ENCODE measurements around the gene PA2G4. TPM values are rescaled to one million over a fixed set of nuclear protein-coding genes. Genes with fewer than 3 reads are reported as not detected.

PA2G4 gene
- polyA plus RNA-seq, 1 donor, result 131 TPM

DNA sequence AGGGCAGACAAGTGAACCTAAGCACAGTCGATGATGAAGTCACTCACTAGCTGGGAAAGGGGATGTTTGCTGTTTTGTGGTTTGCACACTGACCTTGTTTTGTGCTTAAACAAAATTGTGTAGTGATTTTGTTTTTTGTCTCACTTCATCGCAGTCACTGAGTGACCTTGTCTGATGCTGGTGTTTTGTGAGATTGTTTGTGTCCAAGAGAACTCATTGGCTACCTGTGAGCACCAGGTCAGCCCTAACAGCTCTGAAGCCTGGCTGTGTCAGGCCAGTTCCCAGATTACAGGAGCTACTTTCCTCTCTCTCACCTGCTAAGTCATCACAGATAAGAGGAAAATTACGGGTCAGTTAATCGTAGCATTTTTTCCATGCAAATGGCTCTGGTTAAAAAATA lies 19.8 kb downstream of the PA2G4 start:
- Histone ChIP-seq H3K27ac (ENCODE audit: low read length) (no peak overlapping the region), H3K27me3 (ENCODE audit: control insufficient read depth, insufficient read depth, low read length) (no peaks in the 10 kb centered on the region), H3K4me1 (ENCODE audit: control insufficient read depth, insufficient read depth, low read length) (peaks cover 27% of the 10 kb centered on the region), H3K36me3 (ENCODE audit: control insufficient read depth, insufficient read depth, low read length) (peaks cover 18% of the 10 kb centered on the region), H3K4me3 (ENCODE audit: low read length) (no peak overlapping the region), H3K9me3 (ENCODE audit: control insufficient read depth, low read depth, low read length) (no peaks in the 10 kb centered on the region)
- WGBS (ENCODE audit: insufficient coverage, low lambda C conversion rate), result 44% methylated on average over 2 of the region's 4 CpGs
- no peak for DNase-seq

DNA sequence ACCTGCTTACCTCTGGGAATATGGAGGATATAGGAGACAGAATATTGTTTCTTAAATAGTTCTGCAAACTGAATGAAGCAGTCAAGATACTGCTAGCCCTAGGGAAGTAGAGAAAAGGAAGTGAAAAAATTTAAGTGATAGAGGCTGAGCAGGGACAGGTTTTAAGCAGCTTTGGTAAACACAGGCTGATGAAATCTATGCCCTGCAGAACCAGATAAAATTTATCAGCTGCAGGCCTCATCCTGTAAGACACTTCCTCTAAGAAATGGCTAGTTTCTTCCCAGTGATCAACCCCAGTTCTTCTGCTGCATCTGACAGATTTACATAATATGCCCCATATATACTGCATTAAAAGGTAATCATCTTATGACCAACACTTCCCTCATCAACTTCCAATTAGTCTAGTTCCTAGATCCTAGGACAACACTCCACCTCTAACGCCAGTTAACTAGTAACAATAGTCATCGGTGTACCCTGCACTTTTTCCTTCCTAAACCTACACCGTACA lies 22.4 kb downstream of the PA2G4 start:
- peak in 1 of 2 donors; percentile 32 for DNase-seq
- H3K4me1 ChIP-seq (ENCODE audit: control insufficient read depth, insufficient read depth, low read length), result peaks cover 27% of the 10 kb centered on the region
- H3K36me3 ChIP-seq (ENCODE audit: control insufficient read depth, insufficient read depth, low read length), result peaks cover 14% of the 10 kb centered on the region
- H3K27me3 ChIP-seq (ENCODE audit: control insufficient read depth, insufficient read depth, low read length), result no peaks in the 10 kb centered on the region
- no peak overlapping the region for H3K4me3 ChIP-seq (ENCODE audit: low read length)
- peak overlapping the region; percentile 74 for H3K27ac ChIP-seq (ENCODE audit: low read length)
- H3K9me3 ChIP-seq (ENCODE audit: control insufficient read depth, low read depth, low read length), result no peaks in the 10 kb centered on the region
- WGBS (ENCODE audit: insufficient coverage, low lambda C conversion rate), result 40% methylated on average over 2 of the region's 3 CpGs

DNA sequence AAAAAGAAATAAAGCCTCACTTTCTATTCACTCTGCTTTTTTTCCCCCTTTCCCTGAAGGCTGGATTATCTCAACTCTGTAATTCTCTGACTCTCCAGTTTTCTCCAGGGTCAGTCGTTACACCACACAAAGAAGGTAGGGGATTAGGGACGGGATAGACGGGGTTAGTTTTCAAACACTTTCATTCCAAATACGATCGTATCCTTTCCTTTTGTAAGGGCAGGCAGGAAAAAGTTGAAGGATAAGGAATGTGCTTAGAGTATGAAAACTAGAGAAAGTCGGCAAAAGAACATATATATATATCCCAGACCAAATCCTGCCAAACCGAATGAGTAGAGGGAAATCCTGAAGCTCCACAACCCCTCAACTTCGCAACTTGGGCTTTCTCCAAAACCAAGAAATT lies 23.1 kb downstream of the PA2G4 start:
- H3K4me1 ChIP-seq (ENCODE audit: control insufficient read depth, insufficient read depth, low read length), result peaks cover 27% of the 10 kb centered on the region
- H3K36me3 ChIP-seq (ENCODE audit: control insufficient read depth, insufficient read depth, low read length), result peaks cover 20% of the 10 kb centered on the region
- no CpG with 5 or more reads among the region's 8 CpGs for WGBS (ENCODE audit: insufficient coverage, low lambda C conversion rate)
- no peak for DNase-seq
- no peaks in the 10 kb centered on the region for H3K9me3 ChIP-seq (ENCODE audit: control insufficient read depth, low read depth, low read length)
- H3K4me3 ChIP-seq (ENCODE audit: low read length), result peak overlapping the region; percentile 92
- H3K27ac ChIP-seq (ENCODE audit: low read length), result peak overlapping the region; percentile 74
- H3K27me3 ChIP-seq (ENCODE audit: control insufficient read depth, insufficient read depth, low read length), result no peaks in the 10 kb centered on the region

DNA sequence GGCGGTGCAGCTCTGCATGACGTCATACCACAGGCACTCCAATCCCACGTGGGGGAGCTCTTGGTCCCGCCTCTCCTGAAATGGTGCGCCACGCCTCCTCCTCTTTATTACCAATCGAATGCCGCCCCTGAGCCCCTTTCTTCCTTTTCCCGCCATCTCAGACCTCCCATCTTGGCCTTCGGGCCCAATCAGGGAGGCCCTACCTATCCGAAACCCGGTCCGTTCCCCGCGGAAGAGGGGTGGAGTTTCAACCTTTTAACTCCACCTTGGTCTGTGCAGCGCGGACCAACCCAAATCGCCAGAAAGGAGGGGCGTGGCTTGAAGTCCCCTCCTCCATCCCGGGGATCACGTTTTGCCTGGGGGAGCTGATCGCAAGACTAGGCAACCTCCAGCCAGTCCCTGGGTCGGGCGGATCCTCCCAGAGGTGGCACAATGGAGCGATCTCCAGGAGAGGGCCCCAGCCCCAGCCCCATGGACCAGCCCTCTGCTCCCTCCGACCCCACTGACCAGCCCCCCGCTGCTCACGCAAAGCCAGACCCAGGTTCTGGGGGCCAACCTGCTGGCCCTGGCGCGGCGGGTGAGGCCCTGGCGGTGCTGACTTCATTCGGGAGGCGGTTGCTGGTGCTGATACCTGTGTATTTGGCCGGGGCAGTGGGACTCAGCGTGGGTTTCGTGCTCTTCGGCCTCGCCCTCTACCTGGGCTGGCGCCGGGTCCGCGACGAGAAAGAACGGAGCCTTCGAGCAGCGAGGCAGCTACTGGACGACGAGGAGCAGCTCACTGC lies 23.7 kb downstream of the PA2G4 start, which contains the start of gene ESYT1:
ESYT1 (plus strand) TSS at position 380 of the 782 bp plus-strand sequence; CDS start at position 433, 53 bp downstream.
- peak within 1 kb of the TSS; percentile 83 for H3K27ac ChIP-seq (ENCODE audit: low read length)
- no peaks in the 10 kb centered on the region for H3K27me3 ChIP-seq (ENCODE audit: control insufficient read depth, insufficient read depth, low read length)
- H3K4me3 ChIP-seq (ENCODE audit: low read length), result peak within 1 kb of the TSS; percentile 92
- H3K36me3 ChIP-seq (ENCODE audit: control insufficient read depth, insufficient read depth, low read length), result peaks cover 23% of the 10 kb centered on the region
- DNase-seq, result peak; percentile 99 to 100
- no CpG with 5 or more reads among the region's 49 CpGs for WGBS (ENCODE audit: insufficient coverage, low lambda C conversion rate)
- no peaks in the 10 kb centered on the region for H3K9me3 ChIP-seq (ENCODE audit: control insufficient read depth, low read depth, low read length)
- peaks cover 27% of the 10 kb centered on the region for H3K4me1 ChIP-seq (ENCODE audit: control insufficient read depth, insufficient read depth, low read length)

DNA sequence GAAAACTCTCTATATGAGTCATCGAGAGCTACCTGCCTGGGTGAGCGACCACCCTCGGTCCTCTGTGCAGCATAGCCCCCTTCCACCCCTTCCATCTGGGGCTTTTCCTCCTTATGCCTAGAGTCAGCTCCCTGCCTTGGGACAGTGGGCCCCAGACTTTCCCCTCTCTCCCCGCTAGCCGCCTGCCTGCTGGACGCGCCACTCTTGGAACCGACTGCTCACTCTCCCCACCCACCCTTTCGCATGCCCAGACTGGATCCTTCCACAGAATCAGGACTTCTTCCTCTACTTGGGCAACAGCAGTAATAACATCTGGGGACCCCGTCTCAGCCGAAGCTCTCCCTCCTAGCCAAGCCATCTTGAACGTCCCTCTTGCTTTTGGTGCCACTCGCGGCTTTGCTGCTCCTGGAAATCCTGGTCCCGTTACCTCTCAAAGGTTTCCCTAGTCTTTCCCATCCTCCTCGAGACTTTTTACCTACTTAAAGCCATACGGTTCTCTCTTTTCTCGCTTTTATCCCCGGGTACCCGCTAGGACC lies 24.4 kb downstream of the PA2G4 start:
- Histone ChIP-seq H3K9me3 (ENCODE audit: control insufficient read depth, low read depth, low read length) (no peaks in the 10 kb centered on the region), H3K27ac (ENCODE audit: low read length) (peak overlapping the region; percentile 83), H3K27me3 (ENCODE audit: control insufficient read depth, insufficient read depth, low read length) (no peaks in the 10 kb centered on the region), H3K4me1 (ENCODE audit: control insufficient read depth, insufficient read depth, low read length) (peaks cover 27% of the 10 kb centered on the region), H3K4me3 (ENCODE audit: low read length) (peak overlapping the region; percentile 92), H3K36me3 (ENCODE audit: control insufficient read depth, insufficient read depth, low read length) (peaks cover 29% of the 10 kb centered on the region)
- peak in 1 of 2 donors; percentile 46 for DNase-seq
- 3% methylated on average over 7 of the region's 20 CpGs for WGBS (ENCODE audit: insufficient coverage, low lambda C conversion rate)

DNA sequence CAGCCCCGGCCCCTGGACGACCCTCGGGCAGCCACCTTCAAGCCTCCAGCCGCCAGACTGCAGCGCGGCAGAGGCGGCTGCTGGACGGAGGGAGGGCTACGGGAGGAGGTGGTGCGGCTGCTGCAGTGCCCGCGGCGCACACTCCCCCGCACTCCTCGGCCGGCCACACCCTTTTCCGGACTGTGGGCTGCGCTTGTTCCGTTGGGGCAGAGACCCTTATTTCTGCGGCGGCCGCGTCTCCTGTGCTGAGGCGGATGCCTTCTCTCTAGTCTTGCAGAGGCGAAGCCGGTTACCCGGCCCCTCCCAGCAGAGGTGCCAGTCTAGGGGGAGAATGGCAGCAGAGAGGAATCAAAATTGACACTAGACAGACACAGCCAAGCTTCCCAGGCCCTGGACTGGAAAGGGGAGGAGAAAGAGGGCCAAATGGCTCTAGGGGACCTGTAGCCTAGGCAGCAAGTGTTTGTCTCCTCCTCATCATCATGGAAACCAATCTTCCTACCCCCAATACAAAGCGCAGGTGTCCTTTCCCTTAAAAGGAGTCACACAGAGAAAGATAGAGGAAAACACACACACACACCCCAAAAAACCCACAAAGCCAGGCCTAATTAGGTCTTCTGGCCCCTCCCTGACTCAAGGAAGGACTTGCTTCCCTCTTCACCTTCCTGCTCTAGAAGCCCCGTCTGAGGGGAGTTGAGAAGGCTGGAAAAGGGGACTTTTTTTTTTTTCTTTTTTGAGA lies 25.0 kb downstream of the PA2G4 start:
- WGBS (ENCODE audit: insufficient coverage, low lambda C conversion rate), result no CpG with 5 or more reads among the region's 29 CpGs
- DNase-seq, result peak in 1 of 2 donors; percentile 62
- Histone ChIP-seq H3K36me3 (ENCODE audit: control insufficient read depth, insufficient read depth, low read length) (peaks cover 36% of the 10 kb centered on the region), H3K4me1 (ENCODE audit: control insufficient read depth, insufficient read depth, low read length) (peaks cover 27% of the 10 kb centered on the region), H3K27me3 (ENCODE audit: control insufficient read depth, insufficient read depth, low read length) (no peaks in the 10 kb centered on the region), H3K9me3 (ENCODE audit: control insufficient read depth, low read depth, low read length) (no peaks in the 10 kb centered on the region), H3K4me3 (ENCODE audit: low read length) (peak overlapping the region; percentile 92), H3K27ac (ENCODE audit: low read length) (peak overlapping the region; percentile 83)

DNA sequence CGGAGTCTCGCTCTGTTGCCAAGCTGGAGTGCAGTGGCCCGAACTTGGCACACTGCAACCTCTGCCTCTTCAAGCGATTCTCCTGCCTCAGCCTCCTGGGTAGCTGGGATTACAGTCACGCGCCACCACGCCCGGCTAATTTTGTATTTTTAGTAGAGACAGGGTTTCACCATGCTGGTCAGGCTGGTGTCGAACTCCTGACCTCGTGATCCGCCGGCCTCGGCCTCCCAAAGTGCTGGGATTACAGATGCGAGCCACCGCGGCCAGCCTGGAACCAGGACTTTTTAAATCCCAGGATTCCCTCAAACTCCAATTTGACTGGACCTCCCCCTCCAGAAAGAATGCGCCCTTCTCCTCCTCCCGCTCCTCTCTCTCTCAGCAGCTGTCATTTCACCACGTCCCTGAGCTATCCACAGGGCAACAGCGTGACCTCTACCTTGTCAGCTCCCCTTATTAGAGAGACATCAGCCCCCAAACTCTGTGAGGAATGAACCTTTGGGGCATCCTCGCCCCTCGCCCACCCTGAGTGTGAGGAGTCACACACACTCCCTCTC lies 25.7 kb downstream of the PA2G4 start:
- peaks cover 27% of the 10 kb centered on the region for H3K4me1 ChIP-seq (ENCODE audit: control insufficient read depth, insufficient read depth, low read length)
- H3K27ac ChIP-seq (ENCODE audit: low read length), result no peak overlapping the region
- no peak for DNase-seq
- WGBS (ENCODE audit: insufficient coverage, low lambda C conversion rate), result 83% methylated on average over 1 of the region's 22 CpGs
- no peaks in the 10 kb centered on the region for H3K9me3 ChIP-seq (ENCODE audit: control insufficient read depth, low read depth, low read length)
- no peak overlapping the region for H3K4me3 ChIP-seq (ENCODE audit: low read length)
- no peaks in the 10 kb centered on the region for H3K27me3 ChIP-seq (ENCODE audit: control insufficient read depth, insufficient read depth, low read length)
- peaks cover 36% of the 10 kb centered on the region for H3K36me3 ChIP-seq (ENCODE audit: control insufficient read depth, insufficient read depth, low read length)

DNA sequence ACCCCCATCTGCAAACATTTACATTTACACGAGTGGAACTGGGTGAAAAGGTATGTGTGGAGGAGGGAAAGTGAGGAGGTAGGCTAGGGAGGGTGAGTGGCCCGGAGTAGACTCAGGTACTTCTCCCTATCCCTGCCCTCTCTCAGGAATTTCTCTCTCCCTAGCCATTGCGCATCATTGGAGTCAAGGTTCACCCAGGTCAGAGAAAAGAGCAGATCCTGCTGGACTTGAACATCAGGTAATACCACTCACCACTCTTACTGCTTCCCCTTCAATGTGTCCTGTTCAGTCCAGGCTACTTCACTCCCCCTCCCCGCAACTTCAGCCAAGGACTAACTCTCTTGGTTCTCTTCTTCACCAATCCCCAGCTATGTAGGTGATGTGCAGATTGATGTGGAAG lies 26.5 kb downstream of the PA2G4 start:
- Histone ChIP-seq H3K9me3 (ENCODE audit: control insufficient read depth, low read depth, low read length) (no peaks in the 10 kb centered on the region), H3K36me3 (ENCODE audit: control insufficient read depth, insufficient read depth, low read length) (peaks cover 36% of the 10 kb centered on the region), H3K4me3 (ENCODE audit: low read length) (no peak overlapping the region), H3K27ac (ENCODE audit: low read length) (no peak overlapping the region), H3K4me1 (ENCODE audit: control insufficient read depth, insufficient read depth, low read length) (peaks cover 22% of the 10 kb centered on the region), H3K27me3 (ENCODE audit: control insufficient read depth, insufficient read depth, low read length) (no peaks in the 10 kb centered on the region)
- WGBS (ENCODE audit: insufficient coverage, low lambda C conversion rate), result 17% methylated on average over 1 of the region's 4 CpGs
- no peak for DNase-seq

DNA sequence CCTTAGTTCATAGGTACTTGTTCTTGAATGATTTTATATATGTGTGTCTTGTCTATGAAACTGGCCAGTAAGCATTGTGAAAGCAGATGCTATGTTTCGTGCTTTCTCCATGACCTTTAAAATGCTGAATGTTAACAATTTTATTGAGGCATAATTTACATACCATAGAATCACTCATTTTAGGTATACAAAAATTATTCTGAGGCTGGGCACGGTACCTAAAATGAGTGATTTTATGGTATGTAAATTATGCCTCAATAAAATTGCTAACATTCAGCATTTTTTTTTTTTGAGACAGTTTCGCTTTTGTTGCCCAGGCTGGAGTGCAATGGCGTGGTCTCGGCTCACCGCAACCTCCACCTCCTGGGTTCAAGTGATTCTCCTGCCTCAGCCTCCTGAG lies 30.5 kb downstream of the PA2G4 start:
- Histone ChIP-seq H3K9me3 (ENCODE audit: control insufficient read depth, low read depth, low read length) (no peaks in the 10 kb centered on the region), H3K36me3 (ENCODE audit: control insufficient read depth, insufficient read depth, low read length) (peaks cover 71% of the 10 kb centered on the region), H3K4me1 (ENCODE audit: control insufficient read depth, insufficient read depth, low read length) (no peaks in the 10 kb centered on the region), H3K27me3 (ENCODE audit: control insufficient read depth, insufficient read depth, low read length) (no peaks in the 10 kb centered on the region), H3K27ac (ENCODE audit: low read length) (no peak overlapping the region), H3K4me3 (ENCODE audit: low read length) (no peak overlapping the region)
- WGBS (ENCODE audit: insufficient coverage, low lambda C conversion rate), result 80% methylated on average over 1 of the region's 6 CpGs
- no peak for DNase-seq

Measured in large intestine (tissue), 3 donors.